ENCODE results near the gene TBCCD1.

DNA sequence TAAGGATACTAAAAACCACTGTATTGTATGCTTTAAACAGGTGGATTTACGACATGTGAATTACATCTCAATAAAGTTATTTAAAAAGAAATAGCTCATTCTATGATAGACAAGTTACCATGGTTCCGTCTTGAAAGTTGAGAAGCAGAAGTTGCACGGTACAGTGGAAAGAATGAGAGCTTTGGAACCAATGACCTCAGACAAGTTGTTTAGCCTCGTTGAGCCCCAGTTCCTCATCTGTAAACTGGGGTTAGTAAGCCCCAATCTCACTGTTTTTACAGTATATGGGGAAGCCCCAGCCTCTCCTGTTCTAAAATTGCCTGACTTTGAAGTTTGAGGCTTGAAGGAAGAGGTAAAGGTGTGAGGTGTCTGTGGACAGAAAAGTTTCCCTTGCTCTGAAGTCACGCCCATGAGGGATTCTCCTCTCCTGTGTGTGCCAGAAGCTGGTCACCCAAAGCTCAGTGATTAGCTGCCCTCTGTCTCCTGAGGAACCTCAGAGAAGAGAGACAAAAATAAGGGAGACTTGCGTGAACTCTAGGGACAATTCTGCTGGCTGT, 32.9 kb downstream of the TBCCD1 start:
- no peak for TF ChIP-seq EZH2 (IDR thresholded peaks at IDR 0.05; ENCODE audit: low read length, missing control alignments)
- TF ChIP-seq, protein P1, sequence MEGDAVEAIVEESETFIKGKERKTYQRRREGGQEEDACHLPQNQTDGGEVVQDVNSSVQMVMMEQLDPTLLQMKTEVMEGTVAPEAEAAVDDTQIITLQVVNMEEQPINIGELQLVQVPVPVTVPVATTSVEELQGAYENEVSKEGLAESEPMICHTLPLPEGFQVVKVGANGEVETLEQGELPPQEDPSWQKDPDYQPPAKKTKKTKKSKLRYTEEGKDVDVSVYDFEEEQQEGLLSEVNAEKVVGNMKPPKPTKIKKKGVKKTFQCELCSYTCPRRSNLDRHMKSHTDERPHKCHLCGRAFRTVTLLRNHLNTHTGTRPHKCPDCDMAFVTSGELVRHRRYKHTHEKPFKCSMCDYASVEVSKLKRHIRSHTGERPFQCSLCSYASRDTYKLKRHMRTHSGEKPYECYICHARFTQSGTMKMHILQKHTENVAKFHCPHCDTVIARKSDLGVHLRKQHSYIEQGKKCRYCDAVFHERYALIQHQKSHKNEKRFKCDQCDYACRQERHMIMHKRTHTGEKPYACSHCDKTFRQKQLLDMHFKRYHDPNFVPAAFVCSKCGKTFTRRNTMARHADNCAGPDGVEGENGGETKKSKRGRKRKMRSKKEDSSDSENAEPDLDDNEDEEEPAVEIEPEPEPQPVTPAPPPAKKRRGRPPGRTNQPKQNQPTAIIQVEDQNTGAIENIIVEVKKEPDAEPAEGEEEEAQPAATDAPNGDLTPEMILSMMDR (conservative IDR thresholded peaks at IDR 0.05 in 1 of 2, IDR thresholded peaks at IDR 0.05 in 1 of 2; ENCODE audit: low read depth in 1 of 2, low read length in 2 of 2) = no peak
